Measurements from ENCODE around the gene GPR37L1.
A peak's percentile ranks its signal among the peaks of the same experiment; 100 is the strongest.

The GPR37L1 gene

GRCh38 chr1:202167708-202168415 lies 45.1 kb downstream of the GPR37L1 start:
- TF ChIP-seq POLR2A (IDR thresholded peaks at IDR 0.05; ENCODE audit: extremely low read depth, insufficient read length) (no peak), MYC (IDR thresholded peaks at IDR 0.05; ENCODE audit: low read depth, low read length) (no peak), CTCF (IDR thresholded peaks at IDR 0.05; ENCODE audit: low read depth, low read length) (no peak), MAX (IDR thresholded peaks at IDR 0.05; ENCODE audit: low read depth, low read length) (no peak)
- no peak for DNase-seq (ENCODE audit: low read depth)
- H3K4me3 ChIP-seq (ENCODE audit: low read depth, low read length) = no peak overlapping the region

- TF ChIP-seq MAX (IDR thresholded peaks at IDR 0.05; ENCODE audit: low read depth, low read length) = no peak
- TF ChIP-seq CTCF (IDR thresholded peaks at IDR 0.05; ENCODE audit: low read depth, low read length) = no peak
- no peak for TF ChIP-seq MYC (IDR thresholded peaks at IDR 0.05; ENCODE audit: low read depth, low read length)
- no peak for TF ChIP-seq POLR2A (IDR thresholded peaks at IDR 0.05; ENCODE audit: extremely low read depth, insufficient read length)
- no peak for DNase-seq (ENCODE audit: low read depth)
- H3K4me3 ChIP-seq (ENCODE audit: low read depth, low read length) = no peak overlapping the region
These were observed 46.1 kb downstream of the GPR37L1 start for GRCh38 chr1:202168861-202169260.

GRCh38 chr1:202170726-202171125 lies 48.0 kb downstream of the GPR37L1 start:
- peak; percentile 37 for DNase-seq (ENCODE audit: low read depth)
- TF ChIP-seq CTCF (IDR thresholded peaks at IDR 0.05; ENCODE audit: low read depth, low read length) (peak; percentile 3), POLR2A (IDR thresholded peaks at IDR 0.05; ENCODE audit: extremely low read depth, insufficient read length) (no peak), MYC (IDR thresholded peaks at IDR 0.05; ENCODE audit: low read depth, low read length) (no peak)
- H3K4me3 ChIP-seq (ENCODE audit: low read depth, low read length) = no peak overlapping the region

GRCh38 chr1:202171292-202172014 lies 48.7 kb downstream of the GPR37L1 start:
- no peak overlapping the region for H3K4me3 ChIP-seq (ENCODE audit: low read depth, low read length)
- no peak for DNase-seq (ENCODE audit: low read depth)
- TF ChIP-seq CTCF (IDR thresholded peaks at IDR 0.05; ENCODE audit: low read depth, low read length) (no peak), MAX (IDR thresholded peaks at IDR 0.05; ENCODE audit: low read depth, low read length) (no peak), POLR2A (IDR thresholded peaks at IDR 0.05; ENCODE audit: extremely low read depth, insufficient read length) (no peak), MYC (IDR thresholded peaks at IDR 0.05; ENCODE audit: low read depth, low read length) (no peak)

- no peak for TF ChIP-seq CTCF (IDR thresholded peaks at IDR 0.05; ENCODE audit: low read depth, low read length)
- TF ChIP-seq POLR2A (IDR thresholded peaks at IDR 0.05; ENCODE audit: extremely low read depth, insufficient read length) = no peak
- H3K4me3 ChIP-seq (ENCODE audit: low read depth, low read length) = no peak overlapping the region
- DNase-seq (ENCODE audit: low read depth) = no peak
These were observed 49.3 kb downstream of the GPR37L1 start for GRCh38 chr1:202172015-202172355.

Data from NB4 (cell line).